ENCODE data around the gene ZNF496.

ZNF496 gene

DNA sequence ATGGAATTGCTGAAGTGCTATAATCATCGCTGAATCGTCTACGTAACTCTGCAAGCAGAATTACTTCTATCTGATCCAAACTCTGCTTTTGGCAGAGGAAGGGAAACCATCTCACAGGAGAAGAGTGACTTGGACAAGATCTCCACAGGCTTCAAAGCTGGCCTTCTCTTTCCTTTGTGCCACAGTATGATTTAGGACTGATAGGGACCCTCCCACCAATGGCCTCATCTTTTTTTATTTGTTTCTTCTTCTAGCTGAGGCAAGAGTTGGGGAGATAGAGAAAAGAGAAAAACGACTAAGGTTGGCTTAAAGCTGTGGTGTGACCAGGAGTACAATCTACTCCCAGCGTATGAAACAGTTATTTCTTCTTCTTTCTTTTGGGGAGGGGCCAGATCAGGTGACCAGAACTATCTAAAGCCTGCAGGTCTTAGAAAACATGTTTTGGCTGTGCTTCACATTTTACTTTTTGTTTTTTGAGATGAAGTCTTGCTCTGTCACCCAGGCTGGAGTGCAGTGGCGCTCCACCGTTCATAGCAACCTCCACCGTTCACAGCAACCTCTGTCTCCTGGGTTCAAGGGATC is 35.0 kb downstream of the ZNF496 start:
- TF ChIP-seq, protein P1, sequence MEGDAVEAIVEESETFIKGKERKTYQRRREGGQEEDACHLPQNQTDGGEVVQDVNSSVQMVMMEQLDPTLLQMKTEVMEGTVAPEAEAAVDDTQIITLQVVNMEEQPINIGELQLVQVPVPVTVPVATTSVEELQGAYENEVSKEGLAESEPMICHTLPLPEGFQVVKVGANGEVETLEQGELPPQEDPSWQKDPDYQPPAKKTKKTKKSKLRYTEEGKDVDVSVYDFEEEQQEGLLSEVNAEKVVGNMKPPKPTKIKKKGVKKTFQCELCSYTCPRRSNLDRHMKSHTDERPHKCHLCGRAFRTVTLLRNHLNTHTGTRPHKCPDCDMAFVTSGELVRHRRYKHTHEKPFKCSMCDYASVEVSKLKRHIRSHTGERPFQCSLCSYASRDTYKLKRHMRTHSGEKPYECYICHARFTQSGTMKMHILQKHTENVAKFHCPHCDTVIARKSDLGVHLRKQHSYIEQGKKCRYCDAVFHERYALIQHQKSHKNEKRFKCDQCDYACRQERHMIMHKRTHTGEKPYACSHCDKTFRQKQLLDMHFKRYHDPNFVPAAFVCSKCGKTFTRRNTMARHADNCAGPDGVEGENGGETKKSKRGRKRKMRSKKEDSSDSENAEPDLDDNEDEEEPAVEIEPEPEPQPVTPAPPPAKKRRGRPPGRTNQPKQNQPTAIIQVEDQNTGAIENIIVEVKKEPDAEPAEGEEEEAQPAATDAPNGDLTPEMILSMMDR (IDR thresholded peaks at IDR 0.05), result no peak
- H3K27me3 Mint-ChIP-seq (ENCODE audit: low read depth, poor library complexity), result peaks cover 9% of the 10 kb centered on the region
- H3K9me3 Mint-ChIP-seq, result no peaks in the 10 kb centered on the region
- DNase-seq, result no peak
- peaks cover 22% of the 10 kb centered on the region for H3K4me1 Mint-ChIP-seq
- H3K4me3 Mint-ChIP-seq, result no peak overlapping the region
- no peak overlapping the region for H3K27ac Mint-ChIP-seq
- peaks cover 59% of the 10 kb centered on the region for H3K36me3 Mint-ChIP-seq (ENCODE audit: low read depth)

- Mint-ChIP-seq H3K4me1 (peaks cover 22% of the 10 kb centered on the region), H3K27me3 (ENCODE audit: low read depth, poor library complexity) (peaks cover 9% of the 10 kb centered on the region), H3K27ac (no peak overlapping the region), H3K36me3 (ENCODE audit: low read depth) (peaks cover 55% of the 10 kb centered on the region), H3K9me3 (peaks cover 3% of the 10 kb centered on the region), H3K4me3 (no peak overlapping the region)
- TF ChIP-seq, protein P1 (IDR thresholded peaks at IDR 0.05), result no peak
- DNase-seq, result no peak
These were observed 35.9 kb downstream of the ZNF496 start for GRCh38 chr1:247295746-247296145.

DNA sequence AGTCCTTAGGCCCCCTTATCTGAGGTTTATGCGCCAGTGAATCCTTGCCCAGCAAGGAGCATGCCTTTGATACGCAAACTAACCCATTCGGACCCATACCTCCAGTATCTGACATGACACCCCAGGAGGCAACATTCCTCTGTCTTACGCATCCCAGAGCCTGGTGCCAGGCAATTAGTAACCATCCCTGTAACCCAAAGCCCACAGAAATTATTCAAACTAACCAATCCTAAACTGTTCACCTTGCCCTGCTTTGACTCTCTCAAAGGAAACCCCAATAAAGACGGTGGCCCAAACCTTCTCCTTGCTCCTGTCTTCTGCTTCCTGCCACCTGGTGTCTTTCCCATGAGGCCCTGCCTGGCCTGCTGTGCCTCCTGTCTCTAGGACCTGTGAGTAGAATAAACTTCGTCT is 36.4 kb downstream of the ZNF496 start:
- Mint-ChIP-seq H3K4me3 (no peak overlapping the region), H3K36me3 (ENCODE audit: low read depth) (peaks cover 55% of the 10 kb centered on the region), H3K4me1 (peaks cover 22% of the 10 kb centered on the region), H3K27ac (no peak overlapping the region), H3K27me3 (ENCODE audit: low read depth, poor library complexity) (peaks cover 9% of the 10 kb centered on the region), H3K9me3 (peaks cover 5% of the 10 kb centered on the region)
- TF ChIP-seq, protein P1 (IDR thresholded peaks at IDR 0.05), result no peak
- no peak for DNase-seq

DNA sequence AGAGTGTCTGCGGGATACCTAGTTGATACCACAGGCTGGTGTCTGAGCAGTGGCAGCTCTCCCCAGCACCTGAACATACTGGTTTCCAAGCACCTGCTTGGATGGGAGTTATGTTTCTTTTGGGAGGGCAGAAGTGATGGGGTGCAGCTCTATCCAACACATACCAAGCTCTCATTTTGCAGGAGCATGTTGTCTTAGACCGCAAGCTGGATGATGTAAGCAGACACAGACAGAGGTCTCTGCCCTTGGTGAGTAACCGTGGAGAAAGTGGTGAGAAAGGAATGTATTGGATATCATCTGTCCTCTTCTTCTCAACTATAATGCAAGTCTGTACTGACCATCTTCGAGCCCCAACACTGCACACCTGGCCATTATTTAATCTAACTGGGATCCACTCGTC is 37.4 kb downstream of the ZNF496 start:
- Mint-ChIP-seq H3K4me1 (peaks cover 25% of the 10 kb centered on the region), H3K36me3 (ENCODE audit: low read depth) (peaks cover 50% of the 10 kb centered on the region), H3K9me3 (peaks cover 10% of the 10 kb centered on the region), H3K27ac (no peak overlapping the region), H3K4me3 (no peak overlapping the region), H3K27me3 (ENCODE audit: low read depth, poor library complexity) (peaks cover 9% of the 10 kb centered on the region)
- TF ChIP-seq, protein P1 (IDR thresholded peaks at IDR 0.05), result no peak
- DNase-seq, result no peak

DNA sequence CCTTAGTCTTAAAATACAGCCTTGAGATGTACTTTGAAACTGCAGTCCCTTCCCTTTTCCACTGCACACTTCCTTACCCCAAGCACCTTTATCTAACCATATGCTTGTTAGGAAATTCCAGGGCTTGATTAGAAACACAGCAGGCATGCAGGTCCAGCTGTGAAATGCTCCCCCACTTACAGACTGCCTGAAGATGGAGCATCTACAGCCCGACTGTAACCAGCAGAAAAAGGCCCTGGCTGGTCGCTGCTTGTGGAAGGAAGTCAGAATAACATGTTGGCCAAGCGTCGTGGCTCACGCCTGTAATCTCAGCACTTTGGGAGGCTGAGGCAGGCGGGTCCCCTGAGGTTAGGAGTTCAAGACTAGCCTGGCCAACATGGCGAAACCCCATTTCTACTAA is 38.6 kb downstream of the ZNF496 start:
- DNase-seq, result no peak
- TF ChIP-seq, protein P1 (IDR thresholded peaks at IDR 0.05), result no peak
- H3K4me3 Mint-ChIP-seq, result no peak overlapping the region
- H3K27me3 Mint-ChIP-seq (ENCODE audit: low read depth, poor library complexity), result peaks cover 12% of the 10 kb centered on the region
- peaks cover 26% of the 10 kb centered on the region for H3K4me1 Mint-ChIP-seq
- H3K36me3 Mint-ChIP-seq (ENCODE audit: low read depth), result peaks cover 49% of the 10 kb centered on the region
- peak overlapping the region; percentile 65 for H3K27ac Mint-ChIP-seq
- H3K9me3 Mint-ChIP-seq, result peaks cover 22% of the 10 kb centered on the region

DNA sequence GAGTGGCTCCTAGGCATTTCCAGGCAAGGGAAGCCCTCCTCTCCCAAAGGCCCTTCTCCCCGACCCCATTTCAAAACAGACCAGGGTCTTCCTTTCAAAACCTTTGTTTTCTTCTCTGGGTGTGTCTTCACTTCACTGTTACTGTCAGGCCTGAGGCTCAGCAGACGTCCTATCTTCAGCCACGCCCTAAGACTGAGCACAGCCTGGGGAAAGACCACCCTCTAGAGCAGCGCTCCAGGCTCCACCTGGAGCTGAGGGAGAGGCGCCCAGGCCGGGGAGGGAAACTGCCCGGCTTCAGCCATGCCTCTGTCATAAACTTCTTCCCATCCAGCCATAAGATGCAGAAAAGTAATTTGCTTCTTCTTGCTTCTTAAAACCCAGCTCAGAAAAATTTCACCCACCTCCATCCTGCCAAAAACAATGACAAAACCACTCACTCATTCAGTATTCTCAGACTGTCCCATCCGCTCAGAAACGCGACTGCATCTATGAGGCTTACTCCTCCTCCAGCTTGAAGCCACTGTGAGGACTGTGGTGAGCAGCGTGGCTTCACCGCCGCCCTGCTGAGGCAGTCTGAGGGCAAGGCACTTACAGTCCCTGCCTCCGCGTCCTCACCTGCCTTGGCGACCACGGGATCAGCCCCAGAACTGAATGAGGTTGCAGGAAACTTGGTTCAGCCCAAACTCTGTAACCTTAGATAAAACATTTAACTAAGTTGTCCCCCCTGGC is 39.7 kb downstream of the ZNF496 start:
- DNase-seq, result no peak
- peaks cover 26% of the 10 kb centered on the region for H3K4me1 Mint-ChIP-seq
- H3K27me3 Mint-ChIP-seq (ENCODE audit: low read depth, poor library complexity), result peaks cover 12% of the 10 kb centered on the region

More for the DNA sequence above, 39.7 kb downstream of the ZNF496 start:
- Mint-ChIP-seq H3K36me3 (ENCODE audit: low read depth) (peaks cover 49% of the 10 kb centered on the region), H3K27ac (no peak overlapping the region), H3K4me3 (no peak overlapping the region), H3K9me3 (peaks cover 33% of the 10 kb centered on the region)
- TF ChIP-seq, protein P1 (IDR thresholded peaks at IDR 0.05), result no peak
